NCI-H1417 (cell line): ENCODE measurements around the gene NPR3.

Experiments
- DNase-seq, 3 experiments: peaks; one replicate each; lab custom pipeline; 2025; lab: John Stamatoyannopoulos, UW

The NPR3 gene, protein sequence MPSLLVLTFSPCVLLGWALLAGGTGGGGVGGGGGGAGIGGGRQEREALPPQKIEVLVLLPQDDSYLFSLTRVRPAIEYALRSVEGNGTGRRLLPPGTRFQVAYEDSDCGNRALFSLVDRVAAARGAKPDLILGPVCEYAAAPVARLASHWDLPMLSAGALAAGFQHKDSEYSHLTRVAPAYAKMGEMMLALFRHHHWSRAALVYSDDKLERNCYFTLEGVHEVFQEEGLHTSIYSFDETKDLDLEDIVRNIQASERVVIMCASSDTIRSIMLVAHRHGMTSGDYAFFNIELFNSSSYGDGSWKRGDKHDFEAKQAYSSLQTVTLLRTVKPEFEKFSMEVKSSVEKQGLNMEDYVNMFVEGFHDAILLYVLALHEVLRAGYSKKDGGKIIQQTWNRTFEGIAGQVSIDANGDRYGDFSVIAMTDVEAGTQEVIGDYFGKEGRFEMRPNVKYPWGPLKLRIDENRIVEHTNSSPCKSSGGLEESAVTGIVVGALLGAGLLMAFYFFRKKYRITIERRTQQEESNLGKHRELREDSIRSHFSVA

DNA sequence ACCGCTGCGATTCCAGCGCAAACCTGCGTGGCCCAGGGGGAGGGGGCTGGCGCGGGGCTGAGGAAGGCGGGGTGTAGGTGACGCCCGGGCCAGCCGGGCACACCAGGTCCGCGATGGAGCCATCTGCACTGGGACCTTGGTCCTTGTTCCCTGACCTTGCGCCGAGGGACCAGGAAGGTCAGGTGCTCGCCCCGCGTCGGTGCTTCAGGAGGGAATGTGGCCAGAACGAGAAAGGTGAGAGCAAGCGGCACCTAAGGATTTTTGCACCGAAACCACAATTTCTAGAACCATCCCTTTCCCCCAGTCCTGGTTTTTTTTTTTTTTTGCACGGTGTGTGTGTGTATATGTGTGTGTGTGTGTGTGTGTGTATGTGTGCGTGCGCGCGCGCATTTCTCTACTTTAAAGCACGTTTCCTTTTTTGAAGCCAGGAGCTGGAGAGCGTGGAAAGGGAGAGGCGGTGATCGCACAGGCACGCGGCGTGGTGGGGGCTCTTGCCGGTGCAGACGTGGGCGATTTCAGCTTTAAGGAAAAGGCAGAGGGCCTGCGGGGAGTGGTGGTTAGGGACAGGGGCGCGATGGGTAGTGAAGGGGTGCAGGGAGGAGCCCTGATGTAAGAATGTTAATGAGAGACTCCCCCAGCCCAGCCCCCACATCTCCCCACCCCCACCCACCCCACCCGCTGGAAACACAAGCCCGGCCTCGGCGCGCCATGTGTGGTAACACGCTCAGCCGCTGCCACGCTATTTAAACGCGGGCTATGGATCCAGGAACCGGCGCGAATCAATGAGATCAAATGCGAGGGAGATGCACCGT, at the start of gene NPR3:
NPR3 (plus strand) TSS at position 772 of the 812 bp plus-strand sequence. CDS start 456 bp downstream, outside the sequence.
- DNase-seq, result peak in 2 of 3 experiments; percentile 38 to 61

DNA sequence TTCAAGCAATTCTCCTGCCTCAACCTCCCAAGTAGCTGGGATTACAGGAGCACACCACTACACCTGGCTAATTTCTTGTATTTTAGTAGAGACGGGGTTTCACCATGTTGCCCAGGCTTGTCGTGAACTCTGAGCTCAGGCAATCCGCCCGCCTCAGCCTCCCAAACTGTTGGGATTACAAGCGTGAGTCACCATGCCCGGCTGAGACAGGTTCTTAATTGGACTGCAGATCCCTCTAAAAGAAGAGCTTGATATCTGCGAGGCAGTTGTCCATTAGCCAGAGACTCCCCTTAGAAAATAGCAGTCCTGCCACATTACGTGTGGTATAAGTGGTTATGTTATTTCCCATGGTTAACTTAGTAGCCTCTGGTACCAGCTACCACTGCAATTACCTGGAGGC, 46.6 kb upstream of the NPR3 start:
- no peak for DNase-seq

DNA sequence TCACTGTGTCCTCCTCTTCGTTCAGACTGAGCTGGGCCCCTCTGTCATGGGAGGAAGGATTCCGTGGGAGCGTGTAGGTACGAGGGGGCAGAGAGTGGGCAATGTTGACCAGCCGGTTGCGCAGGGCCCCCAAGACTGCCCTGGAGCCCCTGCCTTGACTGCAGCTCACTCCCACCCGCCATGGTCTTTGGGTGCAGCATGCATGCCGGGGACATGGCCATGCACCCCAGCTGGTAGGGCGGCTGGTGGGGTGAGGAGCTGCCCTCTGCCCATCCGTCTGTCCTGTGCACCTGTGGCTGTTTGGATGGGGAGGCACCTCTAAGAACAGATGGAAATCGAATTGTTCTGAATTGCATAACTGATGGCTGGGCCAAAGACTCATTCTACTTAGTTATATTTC, 42.6 kb upstream of the NPR3 start:
- DNase-seq, result no peak

DNA sequence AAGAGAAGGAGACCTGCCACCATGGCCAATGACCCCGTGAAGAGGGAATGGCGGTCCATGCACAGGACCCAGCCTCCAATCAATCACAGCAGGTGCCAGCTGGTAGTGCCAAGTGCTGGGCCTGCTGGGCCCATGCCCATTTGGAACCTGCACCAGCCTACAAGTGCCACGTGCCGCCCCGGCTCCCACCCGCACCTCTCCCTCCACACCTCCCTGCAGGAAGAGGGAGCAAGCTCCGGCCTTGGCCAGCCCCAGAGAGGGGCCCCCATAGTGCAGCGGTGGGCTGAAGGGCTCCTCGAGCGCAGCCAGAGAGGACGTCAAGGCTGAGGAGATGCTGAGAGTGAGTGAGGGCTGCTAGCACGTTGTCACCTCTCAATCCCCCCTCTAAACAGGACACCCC, 37.8 kb upstream of the NPR3 start:
- no peak for DNase-seq

DNA sequence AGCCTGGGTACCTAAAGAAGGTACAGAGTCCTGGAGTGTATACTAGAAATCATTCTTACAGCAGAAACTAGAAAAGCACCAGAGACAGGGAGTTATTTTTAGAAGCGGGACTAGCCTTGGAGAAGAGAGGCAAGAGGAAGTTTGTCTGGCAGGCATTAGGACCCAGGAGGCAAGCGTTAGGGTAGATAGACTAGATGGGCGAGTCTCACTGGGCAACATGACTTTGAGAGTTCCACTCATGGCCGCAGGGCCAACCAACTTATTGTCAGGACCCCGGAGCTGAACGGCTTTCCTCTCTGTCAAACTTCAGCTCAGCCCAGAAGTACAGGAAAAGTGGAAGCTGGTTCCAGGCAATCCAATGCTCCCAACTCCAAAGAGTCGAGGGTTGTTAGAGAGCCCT, 34.1 kb upstream of the NPR3 start:
- DNase-seq, result no peak

DNA sequence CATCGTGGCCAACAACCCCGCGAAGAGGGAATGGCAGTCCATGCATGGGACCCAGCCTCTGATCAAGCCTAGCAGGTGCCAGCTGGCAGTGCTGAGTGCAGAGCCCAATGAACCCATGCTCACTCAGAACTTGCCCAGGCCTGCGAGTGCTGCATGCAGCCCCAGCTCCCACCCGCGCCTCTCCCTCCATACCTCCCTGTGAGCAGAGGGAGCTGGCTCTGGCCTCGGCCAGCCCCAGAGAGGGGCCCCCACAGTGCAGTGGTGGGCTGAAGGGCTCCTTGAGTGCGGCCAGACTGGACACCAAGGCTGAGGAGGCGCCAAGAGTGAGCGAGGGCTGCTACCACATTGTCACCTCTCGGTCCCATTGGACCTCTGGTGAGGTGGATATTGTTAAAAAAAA, 32.6 kb upstream of the NPR3 start:
- no peak for DNase-seq

DNA sequence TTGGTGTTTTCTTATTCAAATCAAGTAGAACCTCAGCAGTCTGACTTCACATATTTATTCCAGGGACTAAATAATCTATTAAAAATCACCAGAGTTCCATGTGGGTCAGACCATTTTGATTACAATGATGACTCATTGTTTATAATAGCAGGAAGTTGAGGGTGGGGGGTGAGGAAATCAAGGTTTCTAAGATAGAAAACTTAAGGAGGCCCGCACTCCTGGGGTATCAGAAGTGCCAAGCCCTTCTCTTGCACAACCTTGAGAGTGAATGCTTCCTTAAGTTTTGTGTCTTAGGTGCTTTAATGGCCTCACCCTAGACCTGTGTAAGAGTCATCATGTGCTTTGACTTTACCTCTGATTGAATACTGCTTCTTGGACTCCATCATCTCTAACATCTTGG, 31.9 kb upstream of the NPR3 start:
- no peak for DNase-seq

DNA sequence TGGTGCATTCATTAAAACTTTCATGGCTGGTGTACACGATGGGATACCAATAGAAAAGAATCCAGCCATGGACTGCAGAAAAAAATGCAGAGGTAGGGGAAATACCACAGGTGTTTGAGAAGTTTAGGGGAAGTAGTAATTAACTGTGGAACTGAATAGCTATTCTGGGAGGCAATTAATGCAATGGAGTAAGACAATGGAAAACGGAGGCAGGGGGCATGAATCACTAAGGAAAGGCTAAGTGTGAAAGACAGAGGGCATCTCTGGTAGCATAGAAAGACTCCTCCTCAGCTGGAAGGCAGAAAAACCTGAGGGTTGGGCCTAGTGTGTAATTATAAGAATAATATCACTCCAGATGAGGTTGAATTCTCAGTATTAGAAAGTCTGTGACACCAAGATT, 30.9 kb upstream of the NPR3 start:
- no peak for DNase-seq

DNA sequence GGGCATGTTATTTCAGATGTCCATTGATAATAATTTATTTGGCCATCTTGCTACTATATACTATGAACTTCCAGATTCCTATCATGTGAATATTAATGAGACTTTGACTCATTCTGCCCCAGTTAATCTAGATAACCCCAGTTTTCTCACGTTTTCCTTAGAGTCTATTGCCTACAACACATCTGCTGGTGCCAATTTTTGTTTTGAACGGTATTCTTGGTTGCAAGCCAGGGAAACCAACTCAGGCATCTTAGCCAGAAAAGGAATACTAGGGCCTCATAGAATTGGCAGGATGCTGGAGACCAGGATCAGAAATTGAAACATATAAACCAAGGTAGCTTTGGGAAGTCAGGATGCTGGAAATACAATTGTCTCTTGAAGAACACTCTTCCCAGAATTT, 28.0 kb upstream of the NPR3 start:
- DNase-seq, result no peak

DNA sequence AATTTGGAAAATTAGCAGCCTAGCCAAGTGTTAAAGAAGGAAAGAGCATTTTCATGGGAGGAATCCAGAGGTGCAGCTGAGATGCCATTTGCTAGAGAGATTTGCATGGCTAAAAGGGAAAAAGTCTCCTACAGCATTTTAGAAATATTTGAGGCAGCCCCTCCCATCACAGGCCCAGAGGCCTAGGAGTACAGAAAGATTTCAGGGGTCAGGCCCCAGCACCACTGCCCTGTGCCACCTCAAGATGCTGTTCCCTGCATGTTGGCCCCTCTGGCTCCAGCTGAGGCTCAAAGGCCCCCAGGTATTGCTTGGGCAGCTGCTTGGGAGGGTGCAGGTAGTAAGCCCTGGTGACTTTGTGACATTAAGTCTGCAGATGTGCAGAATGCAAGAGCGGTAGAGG, 26.9 kb upstream of the NPR3 start:
- no peak for DNase-seq

DNA sequence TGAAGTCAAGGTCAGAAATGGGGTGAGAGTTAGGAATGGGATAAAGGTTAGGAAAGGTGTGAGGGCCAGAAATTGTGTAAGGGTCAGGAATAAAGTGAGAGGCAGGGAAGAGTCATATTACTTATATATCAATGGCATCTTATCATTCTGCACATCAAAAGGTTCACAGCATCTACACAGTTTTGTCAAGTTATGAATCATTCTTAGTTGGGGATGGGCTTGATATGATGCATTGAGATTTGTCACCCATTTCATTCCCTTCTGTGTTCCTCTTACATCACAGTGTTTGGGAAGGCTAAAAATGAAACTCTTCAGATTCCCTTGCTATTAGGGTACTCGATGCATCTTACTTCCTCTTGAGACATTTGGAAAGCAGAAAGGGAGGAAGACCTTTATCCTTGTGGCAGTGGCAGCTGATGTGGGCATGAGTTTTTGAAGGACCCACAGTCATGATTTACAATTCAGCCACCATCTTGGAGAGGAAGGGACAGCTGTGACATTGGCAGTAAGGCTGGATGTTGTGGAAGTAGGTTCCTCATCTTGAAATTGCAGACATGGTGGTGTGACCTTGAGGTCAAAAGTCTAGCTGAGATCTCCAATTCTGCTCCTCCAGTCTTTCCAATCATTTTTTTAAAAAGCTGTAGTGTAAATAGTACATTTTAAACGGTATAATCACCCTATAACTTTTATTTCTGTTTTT, 24.2 kb upstream of the NPR3 start:
- no peak for DNase-seq

DNA sequence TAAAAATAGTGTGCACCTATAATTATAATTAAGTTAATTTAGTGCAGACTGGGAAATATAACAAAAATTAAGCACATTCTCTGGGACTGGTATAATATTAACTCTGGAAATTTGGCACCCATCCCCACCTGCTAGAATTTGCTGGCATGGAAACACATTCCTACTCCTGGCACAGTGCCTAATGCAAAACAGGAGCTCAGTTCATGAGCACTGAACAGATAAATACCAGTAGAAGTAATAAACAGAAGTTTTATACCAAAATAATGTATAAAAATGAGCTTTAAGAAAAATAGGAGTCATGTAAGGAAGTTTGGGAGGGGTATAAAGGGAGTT, 23.7 kb upstream of the NPR3 start:
- DNase-seq, result peak in 1 of 3 experiments; percentile 15

DNA sequence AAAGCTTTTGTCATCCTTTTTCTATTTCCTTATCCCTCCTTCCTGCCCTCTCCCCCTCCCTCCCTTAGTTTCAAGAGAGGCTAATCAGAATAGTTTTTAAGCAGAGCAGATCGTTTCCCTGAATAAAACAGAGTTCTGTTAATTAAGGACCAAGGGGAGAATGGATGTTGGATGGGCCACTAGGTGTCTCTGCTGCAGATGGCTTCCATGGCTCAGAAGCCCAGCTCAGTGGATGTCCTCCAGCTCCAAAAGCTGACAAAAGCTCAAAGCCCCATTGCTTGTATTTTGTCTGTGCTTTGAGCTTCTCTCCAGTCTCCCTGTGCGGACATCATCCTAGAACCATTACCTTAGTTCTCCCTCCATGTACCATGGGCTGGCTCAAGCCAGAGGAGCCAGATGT, 21.0 kb upstream of the NPR3 start:
- no peak for DNase-seq

DNA sequence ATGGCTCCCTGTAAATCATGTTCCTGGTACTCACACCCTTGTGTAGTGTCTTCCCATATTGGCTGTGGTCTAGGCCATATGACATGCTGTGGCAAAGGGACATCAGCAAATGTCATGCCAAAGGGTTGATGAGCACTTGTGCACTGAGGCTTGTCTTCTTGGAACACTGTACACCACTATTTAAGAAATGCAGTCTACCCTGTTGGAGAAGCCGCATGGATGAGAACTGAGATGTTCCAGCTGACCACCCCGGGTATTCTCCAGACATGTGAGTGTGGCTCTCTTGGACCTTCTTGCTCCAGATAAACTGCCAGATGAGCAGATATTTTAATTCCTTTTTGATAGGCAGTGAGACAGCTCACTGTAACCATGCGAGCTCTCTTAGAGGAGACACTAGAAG, 20.5 kb upstream of the NPR3 start:
- DNase-seq, result no peak

DNA sequence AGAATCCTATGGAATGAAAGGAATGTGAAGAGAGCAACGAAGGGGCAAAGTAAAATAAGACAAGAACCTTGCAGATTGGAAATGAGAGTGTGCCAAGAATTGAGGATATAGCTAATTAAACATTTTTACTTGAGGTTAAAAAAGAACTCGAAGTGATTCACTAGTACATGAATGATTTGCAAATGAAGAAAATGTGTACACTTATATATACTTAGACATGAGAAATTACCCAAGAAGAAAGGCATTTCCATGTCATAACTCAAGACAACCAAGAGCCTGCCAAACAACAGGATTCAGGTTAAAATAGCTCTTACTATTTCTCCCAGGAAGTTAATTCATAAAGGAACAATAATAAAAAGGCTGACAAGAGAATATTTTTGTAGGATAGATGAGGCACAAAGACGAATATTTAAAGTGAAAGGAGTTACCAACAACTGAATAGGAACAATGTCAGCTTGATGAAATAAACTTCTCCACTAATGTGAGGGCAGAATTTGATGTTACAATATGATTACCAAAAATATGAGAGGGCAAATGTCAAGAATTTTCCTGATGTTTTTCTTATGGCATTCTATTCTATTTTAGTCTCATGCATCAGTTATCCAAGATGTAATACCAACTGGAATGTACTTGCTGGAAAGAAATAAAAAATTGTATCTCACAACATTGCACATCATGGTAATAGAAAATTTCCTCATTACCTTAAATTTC, 18.9 kb upstream of the NPR3 start:
- DNase-seq, result no peak

DNA sequence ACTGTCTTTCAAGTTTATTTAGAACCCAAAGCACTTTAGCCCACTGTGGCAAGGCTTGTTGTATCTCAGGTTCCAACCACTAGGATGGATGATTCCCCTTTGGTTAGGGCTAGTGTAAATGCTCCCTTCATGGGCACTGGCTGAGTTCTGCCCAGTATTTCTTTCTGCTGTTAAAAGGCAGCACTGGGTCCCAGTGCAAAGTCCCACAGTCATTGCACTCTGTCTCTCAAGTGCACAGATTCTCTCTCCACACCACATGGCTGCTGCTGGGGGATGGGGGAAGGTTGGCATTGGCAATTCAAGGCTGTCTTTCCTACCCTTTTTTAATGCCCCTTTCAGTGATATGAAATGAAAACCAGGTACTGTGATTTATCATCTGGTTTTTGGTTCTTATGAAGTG, 7.2 kb upstream of the NPR3 start:
- DNase-seq, result no peak

DNA sequence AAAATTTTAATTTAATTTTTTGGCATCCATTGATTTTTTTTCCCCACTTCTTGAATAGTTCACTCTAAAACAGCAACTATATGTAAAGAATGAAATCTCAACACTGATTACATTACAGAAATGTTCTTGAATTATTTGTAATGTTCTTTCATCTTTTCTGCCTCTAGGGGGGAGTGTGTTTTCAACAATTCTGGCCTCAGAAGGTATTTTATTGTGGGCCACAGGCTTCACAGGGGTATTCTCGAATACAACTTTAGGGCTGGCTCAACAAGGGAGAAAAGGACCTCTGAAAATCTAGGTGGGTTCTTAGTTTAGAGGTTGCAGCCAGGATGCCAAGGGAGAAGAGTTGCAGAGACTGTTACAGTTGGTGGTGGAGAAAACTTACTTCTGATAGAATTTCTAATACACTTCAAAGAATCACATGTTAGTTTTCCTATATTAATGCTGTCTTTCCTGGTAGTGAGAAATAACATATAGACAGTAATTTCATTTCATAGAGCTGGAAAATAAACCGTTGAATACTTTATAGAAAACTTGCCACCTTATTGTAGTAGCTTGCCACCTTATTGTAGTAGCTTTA, 3.6 kb upstream of the NPR3 start:
- DNase-seq, result peak in 1 of 3 experiments; percentile 40

DNA sequence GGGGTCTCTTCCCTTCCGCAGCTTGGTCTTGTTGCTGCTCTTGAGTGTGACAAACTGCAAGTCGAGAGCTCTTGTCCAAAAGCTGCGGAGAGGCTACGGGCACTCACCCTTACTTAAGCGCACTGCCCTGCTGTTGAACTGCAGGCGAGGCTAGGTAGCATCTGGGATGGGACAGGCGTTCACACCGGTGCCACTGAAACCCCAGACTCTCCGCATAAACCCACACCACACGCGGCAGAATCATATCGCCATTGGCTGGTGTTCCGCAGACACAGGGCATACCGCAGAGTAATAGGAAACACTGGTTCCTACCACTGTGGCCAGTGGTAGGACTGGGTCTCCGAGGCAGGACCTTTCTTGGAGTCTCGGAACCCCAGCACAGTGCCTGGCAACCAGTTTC, 2.2 kb upstream of the NPR3 start:
- DNase-seq, result no peak

DNA sequence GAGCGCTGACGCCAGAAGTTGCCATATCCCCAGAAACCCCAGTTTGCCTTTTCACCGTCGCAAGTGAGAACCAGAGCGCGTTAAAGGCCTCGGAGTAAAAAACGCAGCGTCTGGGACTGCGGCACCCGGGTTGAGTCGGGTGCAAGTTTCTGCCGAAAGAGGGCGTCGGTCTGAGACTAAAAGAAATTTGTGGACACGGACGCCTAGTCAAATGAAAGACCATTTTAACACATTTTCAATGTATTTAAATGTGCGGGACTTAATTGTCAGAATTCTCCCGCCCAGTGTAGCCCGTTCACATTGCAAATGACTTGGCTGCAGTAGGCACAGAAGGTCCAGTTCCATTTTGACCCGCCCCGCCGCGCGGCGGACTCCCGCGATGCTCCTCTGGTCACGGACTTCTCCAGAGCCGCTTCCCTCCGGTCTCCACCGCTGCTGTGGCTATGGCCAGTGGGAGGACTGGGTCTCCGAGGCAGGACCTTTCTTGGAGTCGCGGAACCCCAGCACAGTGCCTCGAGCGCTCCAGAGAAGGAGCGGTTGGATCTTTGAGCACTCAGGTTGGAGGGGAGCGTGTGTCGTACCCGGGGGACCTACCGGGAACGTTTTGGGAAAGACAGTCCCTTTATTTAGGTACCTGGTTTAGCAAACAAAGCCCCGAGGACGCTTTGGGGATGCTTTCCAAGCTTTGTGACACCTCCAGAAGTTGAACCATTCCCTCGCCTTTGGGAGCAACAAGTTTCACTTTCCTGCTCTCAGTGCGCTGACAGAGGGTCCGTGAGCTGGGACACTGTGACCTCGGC, 1.2 kb upstream of the NPR3 start:
- peak in 2 of 3 experiments; percentile 67 to 76 for DNase-seq

DNA sequence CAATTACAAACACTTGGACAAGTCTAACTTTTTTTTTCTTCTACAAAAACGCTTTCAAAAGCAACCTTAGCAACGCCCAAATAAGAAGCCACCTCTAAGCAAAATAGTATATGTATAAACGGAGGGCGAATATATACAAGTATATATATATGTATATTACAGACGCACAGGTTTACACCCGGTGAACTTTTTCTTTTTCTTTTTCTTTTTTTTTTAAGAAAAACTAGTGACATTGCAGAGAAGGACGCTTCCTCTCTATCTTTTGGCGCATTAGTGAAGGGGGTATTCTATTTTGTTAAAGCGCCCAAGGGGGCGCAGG, 200 bp downstream of the NPR3 start:
- no peak for DNase-seq
